RWPE2 (cell line): ENCODE data around the gene ATE1.

Source experiments
- ATAC-seq: fragments of 200-7000 bp; cut with Tn5 transposase; 3 replicates; pipeline ENCODE4 v1.9.1; 2021; ENCODE audit warnings: low read depth
- DNase-seq: peaks from one replicate; pipeline ENCODE4 v3.0.0-alpha.2; 2020; ENCODE audit warnings: low spot score
- H3K27ac ChIP-seq: fragments of 450-650 bp; 2 replicates; pipeline ENCODE4 v1.5.1; 2017; ENCODE audit warnings: mild to moderate bottlenecking; ENCODE audit not compliant: poor library complexity, severe bottlenecking
- H3K27me3 ChIP-seq: fragments of 250-450 bp; sonication (Bioruptor Pico); 2 replicates; pipeline ENCODE4 v1.5.1; 2021; ENCODE audit warnings: mild to moderate bottlenecking, moderate library complexity; ENCODE audit not compliant: insufficient read depth, poor library complexity, severe bottlenecking
- H3K36me3 ChIP-seq: fragments of 250-450 bp; sonication (Bioruptor Pico); 2 replicates; pipeline ENCODE4 v1.5.1; 2020; ENCODE audit warnings: low read depth, mild to moderate bottlenecking, moderate library complexity
- H3K4me1 ChIP-seq: fragments of 250-450 bp; sonication (Bioruptor Pico); 2 replicates; pipeline ENCODE4 v1.5.1; 2021; ENCODE audit warnings: mild to moderate bottlenecking, moderate library complexity; ENCODE audit not compliant: insufficient read depth, poor library complexity, severe bottlenecking
- H3K4me3 ChIP-seq: fragments of 250-450 bp; sonication (Bioruptor Pico); 2 replicates; pipeline ENCODE4 v1.5.1; 2021; ENCODE audit warnings: mild to moderate bottlenecking, moderate library complexity; ENCODE audit not compliant: severe bottlenecking
- H3K9me3 ChIP-seq: fragments of 250-450 bp; sonication (Bioruptor Pico); 2 replicates; pipeline ENCODE4 v1.5.1; 2021; ENCODE audit warnings: mild to moderate bottlenecking, moderate library complexity; ENCODE audit not compliant: severe bottlenecking
- TF ChIP-seq, protein P1 (sequence below): fragments of 450-650 bp; IDR thresholded peaks from one replicate; pipeline ENCODE4 v1.5.1; 2017; ENCODE audit warnings: mild to moderate bottlenecking, moderate library complexity; ENCODE audit not compliant: poor library complexity, severe bottlenecking

The ATE1 gene

DNA sequence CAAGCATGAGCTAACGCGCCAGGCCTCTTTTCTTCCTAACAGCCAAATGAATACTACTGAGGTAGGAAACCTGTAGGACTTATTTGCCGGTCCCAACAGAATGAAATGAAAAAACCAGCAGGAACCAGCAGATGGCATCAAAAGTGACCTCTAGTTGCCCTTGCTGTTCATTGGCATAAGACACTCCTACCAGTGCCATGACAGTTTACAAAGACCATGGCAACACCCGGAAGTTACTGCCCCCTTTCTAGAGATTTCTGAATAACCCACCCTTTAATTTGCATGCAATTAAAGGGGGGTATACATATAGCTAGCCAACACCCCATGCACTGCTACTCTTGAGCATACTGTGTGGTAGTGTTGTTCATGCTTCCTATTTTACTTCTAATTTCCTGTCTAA, 65.2 kb downstream of the ATE1 start:
- H3K36me3 ChIP-seq = peaks cover 4% of the 10 kb centered on the region; the same call in 1 of the 2 replicates
- H3K4me3 ChIP-seq = no peak overlapping the region
- no peak for ATAC-seq
- no peaks in the 10 kb centered on the region for H3K4me1 ChIP-seq
- no peak overlapping the region for H3K27ac ChIP-seq
- H3K27me3 ChIP-seq = no peaks in the 10 kb centered on the region
- no peaks in the 10 kb centered on the region for H3K9me3 ChIP-seq
- TF ChIP-seq, protein P1, sequence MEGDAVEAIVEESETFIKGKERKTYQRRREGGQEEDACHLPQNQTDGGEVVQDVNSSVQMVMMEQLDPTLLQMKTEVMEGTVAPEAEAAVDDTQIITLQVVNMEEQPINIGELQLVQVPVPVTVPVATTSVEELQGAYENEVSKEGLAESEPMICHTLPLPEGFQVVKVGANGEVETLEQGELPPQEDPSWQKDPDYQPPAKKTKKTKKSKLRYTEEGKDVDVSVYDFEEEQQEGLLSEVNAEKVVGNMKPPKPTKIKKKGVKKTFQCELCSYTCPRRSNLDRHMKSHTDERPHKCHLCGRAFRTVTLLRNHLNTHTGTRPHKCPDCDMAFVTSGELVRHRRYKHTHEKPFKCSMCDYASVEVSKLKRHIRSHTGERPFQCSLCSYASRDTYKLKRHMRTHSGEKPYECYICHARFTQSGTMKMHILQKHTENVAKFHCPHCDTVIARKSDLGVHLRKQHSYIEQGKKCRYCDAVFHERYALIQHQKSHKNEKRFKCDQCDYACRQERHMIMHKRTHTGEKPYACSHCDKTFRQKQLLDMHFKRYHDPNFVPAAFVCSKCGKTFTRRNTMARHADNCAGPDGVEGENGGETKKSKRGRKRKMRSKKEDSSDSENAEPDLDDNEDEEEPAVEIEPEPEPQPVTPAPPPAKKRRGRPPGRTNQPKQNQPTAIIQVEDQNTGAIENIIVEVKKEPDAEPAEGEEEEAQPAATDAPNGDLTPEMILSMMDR = no peak
- DNase-seq = no peak

DNA sequence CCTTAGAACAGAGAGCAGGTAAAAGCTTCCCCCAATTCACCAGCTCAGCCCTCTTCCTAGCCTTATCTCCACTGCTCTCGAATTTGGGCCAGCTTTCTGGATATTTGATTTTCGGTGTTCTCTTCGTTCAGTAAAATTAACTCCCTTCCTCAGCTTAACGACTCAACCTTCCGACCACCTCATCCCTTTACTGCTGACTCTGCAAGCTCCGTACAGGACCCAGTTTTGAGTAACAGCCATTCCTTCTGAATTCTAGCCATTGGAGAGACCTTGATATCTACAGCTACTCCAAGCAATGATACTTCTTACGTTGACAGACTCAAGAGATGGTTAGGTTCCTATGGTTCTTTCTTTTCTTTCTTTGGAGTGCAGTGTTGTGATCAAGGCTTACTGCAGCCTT, 65.8 kb downstream of the ATE1 start:
- H3K4me3 ChIP-seq = no peak overlapping the region
- no peaks in the 10 kb centered on the region for H3K36me3 ChIP-seq
- no peak overlapping the region for H3K27ac ChIP-seq
- TF ChIP-seq, protein P1 = no peak
- no peaks in the 10 kb centered on the region for H3K27me3 ChIP-seq
- no peaks in the 10 kb centered on the region for H3K4me1 ChIP-seq
- ATAC-seq (no peak), DNase-seq (no peak)
- no peaks in the 10 kb centered on the region for H3K9me3 ChIP-seq

DNA sequence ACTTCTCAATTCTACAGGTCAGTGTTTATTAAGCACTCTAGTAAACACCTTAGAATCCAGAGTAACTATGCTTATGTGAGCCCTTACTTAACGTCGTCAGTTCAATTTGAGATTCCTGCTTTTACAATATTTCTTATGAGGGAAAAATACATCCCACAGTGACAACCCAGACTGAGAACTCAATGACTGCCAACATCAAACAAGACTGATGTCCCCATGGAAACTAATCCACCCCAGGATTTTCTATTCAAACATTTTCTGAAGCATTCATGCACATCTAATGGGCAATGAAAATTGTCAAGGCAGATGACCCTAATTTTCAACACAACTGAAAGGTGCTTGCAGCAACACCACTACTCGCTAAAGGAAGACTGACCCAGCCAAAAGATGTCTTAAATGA, 67.0 kb downstream of the ATE1 start:
- Histone ChIP-seq H3K4me3 (no peak overlapping the region), H3K9me3 (no peaks in the 10 kb centered on the region), H3K27me3 (no peaks in the 10 kb centered on the region), H3K36me3 (no peaks in the 10 kb centered on the region), H3K4me1 (no peaks in the 10 kb centered on the region), H3K27ac (no peak overlapping the region)
- DNase-seq (no peak), ATAC-seq (no peak)
- TF ChIP-seq, protein P1 = no peak

DNA sequence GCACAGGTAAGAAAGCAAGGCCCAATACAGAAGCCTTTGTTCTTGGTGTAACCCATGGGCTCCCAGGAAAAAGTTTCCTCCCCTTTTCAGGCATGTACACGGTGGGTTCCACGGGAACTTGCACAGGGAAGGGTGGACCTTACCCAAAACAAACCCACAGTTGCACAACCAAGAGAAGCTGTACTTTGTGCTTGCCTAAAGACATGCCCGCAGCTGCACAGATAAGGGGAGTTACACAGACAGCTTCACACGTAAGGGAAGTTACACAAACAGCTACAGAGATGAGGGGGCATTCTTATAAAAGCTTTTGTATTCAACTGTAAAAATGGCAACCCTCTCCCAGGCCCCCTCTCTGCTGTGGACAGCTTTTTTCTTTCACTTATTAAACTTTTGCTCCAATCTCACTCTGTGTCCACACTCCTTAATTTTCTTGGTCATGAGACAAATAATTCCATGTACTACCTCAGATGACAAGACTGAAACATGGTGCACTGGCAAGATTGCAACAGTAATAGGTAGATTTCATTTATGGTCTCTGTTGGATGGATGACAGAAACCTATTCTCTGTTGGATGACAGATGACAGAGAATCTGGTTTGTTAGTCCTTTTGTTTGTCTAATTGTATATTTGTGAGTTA, 72.9 kb downstream of the ATE1 start:
- Histone ChIP-seq H3K9me3 (peaks cover 3% of the 10 kb centered on the region), H3K27me3 (no peaks in the 10 kb centered on the region), H3K27ac (no peak overlapping the region), H3K4me3 (no peak overlapping the region), H3K4me1 (no peaks in the 10 kb centered on the region), H3K36me3 (no peaks in the 10 kb centered on the region)
- TF ChIP-seq, protein P1 = no peak
- no peak for ATAC-seq
- no peak for DNase-seq

DNA sequence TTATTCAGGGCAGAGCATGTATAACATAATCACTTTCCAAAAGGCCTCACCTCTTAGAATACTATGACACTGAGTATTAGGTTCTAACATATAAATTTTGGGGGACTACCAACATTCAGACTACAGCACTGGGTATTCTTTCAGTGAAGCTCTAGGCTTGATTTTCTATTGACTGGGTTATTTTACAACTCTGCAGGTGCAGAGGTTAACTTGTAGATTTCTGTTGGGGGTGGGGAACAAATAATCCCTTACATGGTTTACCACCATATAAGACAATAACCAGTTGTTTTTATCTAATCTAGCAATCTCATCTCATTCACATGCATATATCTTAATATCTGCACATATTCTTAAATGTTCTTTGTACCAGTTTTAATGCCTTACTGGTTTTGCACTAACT, 73.9 kb downstream of the ATE1 start:
- ATAC-seq = no peak
- TF ChIP-seq, protein P1 = no peak
- no peak for DNase-seq
- no peaks in the 10 kb centered on the region for H3K4me1 ChIP-seq
- H3K27ac ChIP-seq = no peak overlapping the region
- H3K9me3 ChIP-seq = peaks cover 3% of the 10 kb centered on the region
- H3K4me3 ChIP-seq = no peak overlapping the region
- H3K27me3 ChIP-seq = no peaks in the 10 kb centered on the region
- no peaks in the 10 kb centered on the region for H3K36me3 ChIP-seq
